ENCODE measurements around the gene PCDHAC2. TPM values are rescaled to one million over a fixed set of nuclear protein-coding genes. Genes with fewer than 3 reads are reported as not detected.
A peak's percentile ranks its signal among the peaks of the same experiment; 100 is the strongest.

The PCDHAC2 gene
- total and polyA plus RNA-seq, 2 donors (not counting 3 experiments of a cell fraction or from before 2014, with no cell fraction given), result 1.00 to 1.2 TPM

DNA sequence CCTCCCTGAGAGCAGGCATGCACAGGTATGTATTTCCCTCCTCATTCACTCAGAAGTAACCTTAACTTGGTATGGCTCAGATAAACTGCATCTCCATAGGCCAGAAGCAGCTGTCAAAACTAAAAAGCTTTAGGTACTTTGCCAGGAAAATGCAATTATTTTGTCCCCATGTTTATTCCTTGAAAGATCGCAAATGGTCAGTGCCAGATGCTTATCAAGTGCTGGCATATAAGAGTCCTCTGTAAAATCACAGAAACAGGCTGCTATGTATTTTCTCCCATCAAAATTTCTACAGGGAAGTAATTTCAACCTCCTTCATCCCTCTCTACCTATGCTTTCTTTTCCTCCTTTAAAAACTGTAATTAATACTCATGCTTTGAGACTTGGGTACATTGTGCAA lies 12.7 kb downstream of the PCDHAC2 start:
- Histone ChIP-seq H3K27me3 (ENCODE audit: control insufficient read depth in 2 of 2, insufficient read depth in 2 of 2, low read length in 2 of 2) (no peaks in the 10 kb centered on the region), H3K9me1 (replicated peaks; ENCODE audit: control insufficient read depth, extremely low read depth, insufficient read depth, low read length) (no peaks in the 10 kb centered on the region), H3K27ac (ENCODE audit: insufficient read depth, low read depth, low read length) (no peak overlapping the region), H3K36me3 (ENCODE audit: control insufficient read depth in 2 of 2, extremely low read depth in 1 of 2, insufficient read depth in 2 of 2, low read length in 2 of 2) (no peaks in the 10 kb centered on the region), H3K4me2 (ENCODE audit: insufficient read depth, low read length) (no peak overlapping the region), H3K4me3 (replicated peaks in 1 of 3; ENCODE audit: insufficient read depth in 1 of 3, low read depth in 1 of 3, low read length in 3 of 3) (no peak overlapping the region), H3K9me3 (replicated peaks; ENCODE audit: control insufficient read depth, insufficient read depth, low read length) (no peaks in the 10 kb centered on the region), H3K79me2 (ENCODE audit: control insufficient read depth, insufficient read depth, low read length) (no peaks in the 10 kb centered on the region), H3K9ac (replicated peaks; ENCODE audit: extremely low read depth, insufficient read depth, low read length) (no peak overlapping the region), H2AFZ (ENCODE audit: low read depth, low read length) (no peak overlapping the region), H3K4me1 (ENCODE audit: control insufficient read depth, extremely low read depth, insufficient read depth, low read length) (peaks cover 21% of the 10 kb centered on the region), H4K20me1 (replicated peaks; ENCODE audit: control insufficient read depth, extremely low read depth, insufficient read depth, low read length) (no peaks in the 10 kb centered on the region)
- ChIA-PET POLR2A (no interaction called here), CTCF (no interaction called here)
- no TSS peak for BruUV-seq (replicated peaks)
- dilution Hi-C loops (cut with MboI; ENCODE audit: extremely low pct_ligation_motif_present, low sequenced_read_pairs), result no loop called here
- TF ChIP-seq, protein P1, sequence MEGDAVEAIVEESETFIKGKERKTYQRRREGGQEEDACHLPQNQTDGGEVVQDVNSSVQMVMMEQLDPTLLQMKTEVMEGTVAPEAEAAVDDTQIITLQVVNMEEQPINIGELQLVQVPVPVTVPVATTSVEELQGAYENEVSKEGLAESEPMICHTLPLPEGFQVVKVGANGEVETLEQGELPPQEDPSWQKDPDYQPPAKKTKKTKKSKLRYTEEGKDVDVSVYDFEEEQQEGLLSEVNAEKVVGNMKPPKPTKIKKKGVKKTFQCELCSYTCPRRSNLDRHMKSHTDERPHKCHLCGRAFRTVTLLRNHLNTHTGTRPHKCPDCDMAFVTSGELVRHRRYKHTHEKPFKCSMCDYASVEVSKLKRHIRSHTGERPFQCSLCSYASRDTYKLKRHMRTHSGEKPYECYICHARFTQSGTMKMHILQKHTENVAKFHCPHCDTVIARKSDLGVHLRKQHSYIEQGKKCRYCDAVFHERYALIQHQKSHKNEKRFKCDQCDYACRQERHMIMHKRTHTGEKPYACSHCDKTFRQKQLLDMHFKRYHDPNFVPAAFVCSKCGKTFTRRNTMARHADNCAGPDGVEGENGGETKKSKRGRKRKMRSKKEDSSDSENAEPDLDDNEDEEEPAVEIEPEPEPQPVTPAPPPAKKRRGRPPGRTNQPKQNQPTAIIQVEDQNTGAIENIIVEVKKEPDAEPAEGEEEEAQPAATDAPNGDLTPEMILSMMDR (IDR thresholded peaks at IDR 0.05; ENCODE audit: extremely low read depth in 1 of 2, insufficient read depth in 1 of 2, low read depth in 1 of 2, low read length in 2 of 2), result no peak
- TF ChIP-seq POLR2AphosphoS5 (IDR thresholded peaks at IDR 0.05; ENCODE audit: insufficient read depth, low read depth, low read length), result no peak
- FAIRE-seq (no peak), DNase-seq (ENCODE audit: low read depth, low spot score) (peak; percentile 2)
- intact Hi-C loops (cut with micrococcal nuclease), result no loop called here

DNA sequence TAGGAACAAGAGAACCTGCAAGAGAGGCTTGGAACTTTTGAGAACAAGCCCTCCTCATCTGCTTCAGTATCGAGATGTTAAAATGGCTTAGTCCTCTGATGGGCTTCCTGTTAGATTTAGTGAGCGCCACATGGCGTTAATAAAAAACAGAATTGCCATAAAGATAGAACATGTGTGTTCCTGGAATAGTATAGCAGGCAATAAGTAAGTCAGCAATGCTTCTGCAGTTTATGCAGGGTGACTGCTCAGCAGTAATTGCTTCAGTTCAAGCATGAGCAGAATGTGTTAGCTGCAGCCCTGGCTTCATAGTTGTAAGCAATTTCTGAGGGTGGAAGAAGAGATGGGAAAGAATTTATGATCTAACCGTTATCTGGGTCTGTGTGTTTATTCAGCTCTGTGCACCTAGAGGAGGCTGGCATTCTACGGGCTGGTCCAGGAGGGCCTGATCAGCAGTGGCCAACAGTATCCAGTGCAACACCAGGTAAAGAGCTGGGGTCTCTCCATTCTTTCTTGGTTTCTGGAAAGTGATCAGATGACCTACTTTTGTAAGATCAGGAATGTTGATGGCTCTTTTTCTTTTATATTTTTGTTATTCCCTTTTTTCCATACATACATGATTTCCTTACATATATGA lies 15.9 kb downstream of the PCDHAC2 start:
- Histone ChIP-seq H3K9me1 (replicated peaks; ENCODE audit: control insufficient read depth, extremely low read depth, insufficient read depth, low read length) (no peaks in the 10 kb centered on the region), H3K36me3 (ENCODE audit: control insufficient read depth in 2 of 2, extremely low read depth in 1 of 2, insufficient read depth in 2 of 2, low read length in 2 of 2) (no peaks in the 10 kb centered on the region), H4K20me1 (replicated peaks; ENCODE audit: control insufficient read depth, extremely low read depth, insufficient read depth, low read length) (no peaks in the 10 kb centered on the region), H3K27me3 (ENCODE audit: control insufficient read depth in 2 of 2, insufficient read depth in 2 of 2, low read length in 2 of 2) (no peaks in the 10 kb centered on the region), H3K79me2 (ENCODE audit: control insufficient read depth, insufficient read depth, low read length) (no peaks in the 10 kb centered on the region), H3K27ac (ENCODE audit: insufficient read depth, low read depth, low read length) (no peak overlapping the region), H3K9ac (replicated peaks; ENCODE audit: extremely low read depth, insufficient read depth, low read length) (no peak overlapping the region), H2AFZ (ENCODE audit: low read depth, low read length) (no peak overlapping the region), H3K4me3 (replicated peaks in 1 of 3; ENCODE audit: insufficient read depth in 1 of 3, low read depth in 1 of 3, low read length in 3 of 3) (no peak overlapping the region), H3K9me3 (replicated peaks; ENCODE audit: control insufficient read depth, insufficient read depth, low read length) (no peaks in the 10 kb centered on the region), H3K4me1 (ENCODE audit: control insufficient read depth, extremely low read depth, insufficient read depth, low read length) (peaks cover 15% of the 10 kb centered on the region), H3K4me2 (ENCODE audit: insufficient read depth, low read length) (no peak overlapping the region)
- BruUV-seq (replicated peaks), result no TSS peak
- FAIRE-seq (no peak), DNase-seq (ENCODE audit: low read depth, low spot score) (no peak)
- TF ChIP-seq GATA2 (IDR thresholded peaks at IDR 0.05; ENCODE audit: insufficient read depth, insufficient read length, low read depth, low read length) (no peak), FOS (IDR thresholded peaks at IDR 0.05; ENCODE audit: borderline replicate concordance, insufficient read depth, low read length) (no peak), MYC (IDR thresholded peaks at IDR 0.05; ENCODE audit: low read depth, low read length) (no peak), POLR2A (IDR thresholded peaks at IDR 0.05; ENCODE audit: low read depth, low read length) (no peak)
- TF ChIP-seq, protein P2, sequence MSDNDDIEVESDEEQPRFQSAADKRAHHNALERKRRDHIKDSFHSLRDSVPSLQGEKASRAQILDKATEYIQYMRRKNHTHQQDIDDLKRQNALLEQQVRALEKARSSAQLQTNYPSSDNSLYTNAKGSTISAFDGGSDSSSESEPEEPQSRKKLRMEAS (IDR thresholded peaks at IDR 0.05; ENCODE audit: insufficient read depth, insufficient read length), result no peak
- intact Hi-C loops (cut with micrococcal nuclease), result no loop called here
- POLR2A ChIA-PET, result no interaction called here
- dilution Hi-C loops (cut with MboI; ENCODE audit: extremely low pct_ligation_motif_present, low sequenced_read_pairs), result no loop called here
- CTCF ChIA-PET, result no interaction called here
